ENCODE data around the gene FAM227B. TPM values are rescaled to one million over a fixed set of nuclear protein-coding genes. Genes with fewer than 3 reads are reported as not detected.
"Not testable (repeated sequence)": the region's sequence is repeated elsewhere in the genome, so short reads cannot be mapped to it uniquely, and the experiment has no call there.

The FAM227B gene
- 1 to 10 TPM; 3.0 to 3.5 TPM for total RNA-seq

GRCh38 chr15:49620658-49621368 is at the start of gene FAM227B, which contains the start of gene DTWD1:
Gene FAM227B, minus strand, starts transcription at chr15:49620818. Its CDS starts 5,647 bp downstream, at chr15:49615171.
Gene DTWD1, plus strand, starts transcription at chr15:49621048. Its CDS starts 4,120 bp downstream, at chr15:49625168.
- peaks cover 19% of the 10 kb centered on the region for H3K9me3 Mint-ChIP-seq

DNA sequence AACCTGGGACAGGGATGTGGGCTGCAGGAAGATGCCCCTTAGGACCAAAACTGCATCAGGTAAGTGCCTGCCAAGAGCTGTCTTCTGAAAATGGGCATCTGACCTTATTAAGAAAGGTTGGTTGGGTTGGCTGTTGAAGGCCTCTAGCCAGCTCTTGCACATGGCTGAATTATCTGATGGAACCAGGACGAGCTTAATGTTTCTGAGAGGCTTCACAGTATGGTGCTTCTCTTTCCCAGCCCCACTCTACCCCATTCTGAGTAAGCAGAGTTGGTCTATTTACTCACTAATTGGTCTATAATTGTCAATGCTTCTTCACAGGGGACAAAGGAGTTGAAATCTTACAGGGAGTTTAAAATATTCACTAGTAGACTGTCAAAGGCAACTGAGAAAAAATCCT is 48.7 kb upstream of the FAM227B start:
- ChIA-PET POLR2A (no interaction called here), CTCF (no interaction called here)
- H3K36me3 Mint-ChIP-seq (ENCODE audit: low read depth): no peaks in the 10 kb centered on the region
- H3K9me3 Mint-ChIP-seq: no peaks in the 10 kb centered on the region
- no peak overlapping the region for H3K4me3 Mint-ChIP-seq
- peaks cover 5% of the 10 kb centered on the region for H3K27me3 Mint-ChIP-seq
- no peaks in the 10 kb centered on the region for H3K4me1 Mint-ChIP-seq
- no peak for DNase-seq
- no peak overlapping the region for H3K27ac Mint-ChIP-seq

More at GRCh38 chr15:49620658-49621368, at the start of gene FAM227B, which contains the start of gene DTWD1:
- POLR2A ChIA-PET: interaction anchor here (0.7 kb wide), 2 partner anchors 574 to 628 kb away, joined by 3 to 4 read pairs; partner anchors contain the start of gene SECISBP2L
- Mint-ChIP-seq H3K4me1 (peaks cover 41% of the 10 kb centered on the region), H3K36me3 (ENCODE audit: low read depth) (peaks cover 12% of the 10 kb centered on the region), H3K4me3 (peak within 1 kb of the TSS; percentile 87), H3K27ac (peak within 1 kb of the TSS; percentile 92), H3K27me3 (no peaks in the 10 kb centered on the region)
- CTCF ChIA-PET: no interaction called here
- DNase-seq: peak; percentile 95

- H3K4me3 Mint-ChIP-seq; H3K4me1 Mint-ChIP-seq; DNase-seq; POLR2A ChIA-PET; H3K36me3 Mint-ChIP-seq (ENCODE audit: low read depth); H3K9me3 Mint-ChIP-seq; CTCF ChIA-PET; H3K27ac Mint-ChIP-seq: not testable (repeated sequence)
- H3K27me3 Mint-ChIP-seq: peaks cover 14% of the 10 kb centered on the region
Observed at GRCh38 chr15:49666486-49666885, 45.9 kb upstream of the FAM227B start.

DNA sequence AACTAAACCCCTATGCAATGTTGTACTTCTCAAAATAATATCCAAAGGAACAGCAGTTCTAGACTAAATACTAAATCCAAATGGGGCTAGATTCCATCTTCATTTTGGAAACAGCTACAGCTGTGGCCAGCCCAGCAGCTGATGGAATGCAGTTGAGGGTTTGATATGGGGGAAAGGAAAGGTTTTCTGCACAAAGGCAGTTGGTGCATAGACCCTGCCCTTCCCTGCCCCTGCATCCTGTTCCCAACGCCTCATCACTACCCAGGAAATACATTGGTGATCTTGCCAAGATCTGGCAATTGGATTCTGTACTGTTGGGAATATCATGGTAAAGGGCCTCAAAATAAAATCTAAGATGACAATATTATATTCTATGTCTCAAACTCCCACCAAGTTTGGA is 44.1 kb upstream of the FAM227B start:
- Mint-ChIP-seq H3K36me3 (ENCODE audit: low read depth) (no peaks in the 10 kb centered on the region), H3K4me3 (no peak overlapping the region), H3K27ac (no peak overlapping the region), H3K4me1 (no peaks in the 10 kb centered on the region), H3K9me3 (no peaks in the 10 kb centered on the region), H3K27me3 (peaks cover 13% of the 10 kb centered on the region)
- POLR2A ChIA-PET: no interaction called here
- CTCF ChIA-PET: no interaction called here
- DNase-seq: no peak

- DNase-seq: no peak
- H3K9me3 Mint-ChIP-seq: peaks cover 22% of the 10 kb centered on the region
- CTCF ChIA-PET: no interaction called here
- no peak overlapping the region for H3K4me3 Mint-ChIP-seq
- H3K27me3 Mint-ChIP-seq: peaks cover 7% of the 10 kb centered on the region
- POLR2A ChIA-PET: no interaction called here
- H3K36me3 Mint-ChIP-seq (ENCODE audit: low read depth): no peaks in the 10 kb centered on the region
- H3K27ac Mint-ChIP-seq: no peak overlapping the region
- H3K4me1 Mint-ChIP-seq: no peaks in the 10 kb centered on the region
Observed at GRCh38 chr15:49656734-49657133, 36.1 kb upstream of the FAM227B start.

- H3K9me3 Mint-ChIP-seq: peaks cover 21% of the 10 kb centered on the region
- ChIA-PET CTCF (no interaction called here), POLR2A (no interaction called here)
- DNase-seq: no peak
- no peak overlapping the region for H3K4me3 Mint-ChIP-seq
- no peak overlapping the region for H3K27ac Mint-ChIP-seq
- no peaks in the 10 kb centered on the region for H3K4me1 Mint-ChIP-seq
- peaks cover 2% of the 10 kb centered on the region for H3K36me3 Mint-ChIP-seq (ENCODE audit: low read depth)
- H3K27me3 Mint-ChIP-seq: peaks cover 3% of the 10 kb centered on the region
Observed at GRCh38 chr15:49652922-49653321, 32.3 kb upstream of the FAM227B start.

GRCh38 chr15:49650676-49651075 is 30.1 kb upstream of the FAM227B start:
- ChIA-PET CTCF (interaction anchor here (0.8 kb wide), 1 partner anchor 9 kb away, joined by 3 read pairs; no protein-coding TSS in a partner anchor), POLR2A (no interaction called here)
- H3K4me1 Mint-ChIP-seq: no peaks in the 10 kb centered on the region
- peaks cover 5% of the 10 kb centered on the region for H3K36me3 Mint-ChIP-seq (ENCODE audit: low read depth)
- H3K9me3 Mint-ChIP-seq: peaks cover 21% of the 10 kb centered on the region
- no peak for DNase-seq
- H3K27ac Mint-ChIP-seq: no peak overlapping the region
- H3K27me3 Mint-ChIP-seq: no peaks in the 10 kb centered on the region
- H3K4me3 Mint-ChIP-seq: no peak overlapping the region

DNA sequence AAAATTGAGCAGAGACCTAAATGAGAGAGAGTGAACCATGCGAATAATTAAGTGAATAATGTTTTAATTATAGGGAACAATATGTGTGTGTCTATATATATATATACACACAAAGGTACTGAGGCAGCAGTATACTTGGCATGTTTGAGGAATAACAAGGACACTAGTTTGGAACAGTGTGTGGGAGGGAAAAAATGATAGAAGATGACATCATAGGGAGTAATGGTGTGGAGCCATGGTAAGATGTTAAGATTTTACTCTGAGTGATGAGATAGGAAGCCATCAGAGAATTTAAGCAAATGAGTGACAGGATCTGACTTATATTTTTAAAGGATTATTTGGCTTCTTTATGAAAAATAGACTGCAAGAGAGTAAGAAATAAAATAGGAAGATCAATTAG is 29.4 kb upstream of the FAM227B start:
- no peak for DNase-seq
- ChIA-PET POLR2A (no interaction called here), CTCF (interaction anchor here (0.8 kb wide), 1 partner anchor 8 kb away, joined by 3 read pairs; no protein-coding TSS in a partner anchor)
- Mint-ChIP-seq H3K4me1 (no peaks in the 10 kb centered on the region), H3K27ac (no peak overlapping the region), H3K4me3 (no peak overlapping the region), H3K27me3 (no peaks in the 10 kb centered on the region), H3K9me3 (peaks cover 17% of the 10 kb centered on the region), H3K36me3 (ENCODE audit: low read depth) (peaks cover 6% of the 10 kb centered on the region)

GRCh38 chr15:49646891-49647290 is 26.3 kb upstream of the FAM227B start:
- Mint-ChIP-seq H3K27ac (no peak overlapping the region), H3K36me3 (ENCODE audit: low read depth) (peaks cover 11% of the 10 kb centered on the region), H3K4me3 (no peak overlapping the region), H3K9me3 (peaks cover under 1% of the 10 kb centered on the region), H3K4me1 (no peaks in the 10 kb centered on the region), H3K27me3 (no peaks in the 10 kb centered on the region)
- ChIA-PET POLR2A (no interaction called here), CTCF (interaction anchor here (0.7 kb wide), 1 partner anchor 30 kb away, joined by 4 read pairs; no protein-coding TSS in a partner anchor)
- DNase-seq: no peak

DNA sequence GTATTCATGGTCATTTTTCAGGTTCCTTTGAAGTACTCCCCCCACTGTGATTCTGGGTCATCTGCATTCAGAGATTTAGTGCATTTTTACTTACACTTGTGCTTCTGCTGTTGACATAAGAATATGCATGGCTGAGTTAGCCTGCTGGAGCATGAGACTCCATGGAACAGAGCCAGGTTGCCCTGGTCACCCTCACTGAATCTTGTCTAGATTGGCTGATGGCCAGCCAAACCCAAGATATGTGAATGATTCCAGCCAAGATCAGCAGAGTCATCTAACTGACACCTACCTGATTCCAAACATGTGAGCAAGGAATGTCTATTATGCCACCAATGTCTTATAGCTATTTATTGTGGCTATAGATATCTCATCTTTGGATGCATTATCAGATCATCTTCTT is 25.3 kb upstream of the FAM227B start:
- no peak for DNase-seq
- Mint-ChIP-seq H3K27ac (no peak overlapping the region), H3K9me3 (no peaks in the 10 kb centered on the region), H3K27me3 (no peaks in the 10 kb centered on the region), H3K4me1 (no peaks in the 10 kb centered on the region), H3K36me3 (ENCODE audit: low read depth) (peaks cover 11% of the 10 kb centered on the region), H3K4me3 (no peak overlapping the region)
- POLR2A ChIA-PET: no interaction called here
- CTCF ChIA-PET: interaction anchor here (0.6 to 0.7 kb wide), 2 partner anchors 64 to 437 kb away, joined by 3 read pairs; no protein-coding TSS in a partner anchor

- ChIA-PET CTCF (interaction anchor here (0.6 to 0.7 kb wide), 2 partner anchors 63 to 438 kb away, joined by 3 read pairs; no protein-coding TSS in a partner anchor), POLR2A (no interaction called here)
- H3K36me3 Mint-ChIP-seq (ENCODE audit: low read depth): peaks cover 11% of the 10 kb centered on the region
- H3K4me1 Mint-ChIP-seq: no peaks in the 10 kb centered on the region
- H3K9me3 Mint-ChIP-seq: no peaks in the 10 kb centered on the region
- no peak overlapping the region for H3K4me3 Mint-ChIP-seq
- no peaks in the 10 kb centered on the region for H3K27me3 Mint-ChIP-seq
- DNase-seq: no peak
- no peak overlapping the region for H3K27ac Mint-ChIP-seq
Observed at GRCh38 chr15:49645277-49645676, 24.7 kb upstream of the FAM227B start.

DNA sequence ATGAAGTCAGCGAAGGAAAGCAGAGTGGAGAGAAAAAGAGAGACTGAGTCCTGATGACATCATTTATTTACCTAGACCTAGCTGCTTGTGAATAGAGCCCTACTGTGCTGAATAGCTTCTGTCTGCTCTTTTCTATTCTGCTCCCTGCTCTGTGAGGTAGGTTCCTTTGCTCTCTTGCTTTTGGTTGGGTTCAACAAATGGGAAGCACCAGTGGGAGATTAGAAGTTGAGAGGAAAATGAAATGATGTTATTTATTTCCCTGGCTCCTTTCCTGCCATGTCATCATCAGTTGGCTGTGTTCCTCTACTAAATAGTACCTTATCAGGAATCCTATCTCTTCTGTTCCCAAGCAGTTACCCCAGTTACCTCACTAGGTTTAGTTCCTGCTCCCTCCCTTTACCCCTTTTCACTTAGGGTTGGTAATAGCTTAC is 23.8 kb upstream of the FAM227B start:
- Mint-ChIP-seq H3K4me1 (no peaks in the 10 kb centered on the region), H3K4me3 (no peak overlapping the region), H3K36me3 (ENCODE audit: low read depth) (peaks cover 11% of the 10 kb centered on the region), H3K9me3 (no peaks in the 10 kb centered on the region), H3K27ac (no peak overlapping the region), H3K27me3 (no peaks in the 10 kb centered on the region)
- ChIA-PET POLR2A (no interaction called here), CTCF (no interaction called here)
- DNase-seq: no peak

- no peaks in the 10 kb centered on the region for H3K9me3 Mint-ChIP-seq
- ChIA-PET POLR2A (no interaction called here), CTCF (no interaction called here)
- no peak overlapping the region for H3K4me3 Mint-ChIP-seq
- DNase-seq: no peak
- H3K27ac Mint-ChIP-seq: no peak overlapping the region
- peaks cover 7% of the 10 kb centered on the region for H3K36me3 Mint-ChIP-seq (ENCODE audit: low read depth)
- no peaks in the 10 kb centered on the region for H3K4me1 Mint-ChIP-seq
- H3K27me3 Mint-ChIP-seq: no peaks in the 10 kb centered on the region
Observed at GRCh38 chr15:49637857-49638256, 17.2 kb upstream of the FAM227B start.

DNA sequence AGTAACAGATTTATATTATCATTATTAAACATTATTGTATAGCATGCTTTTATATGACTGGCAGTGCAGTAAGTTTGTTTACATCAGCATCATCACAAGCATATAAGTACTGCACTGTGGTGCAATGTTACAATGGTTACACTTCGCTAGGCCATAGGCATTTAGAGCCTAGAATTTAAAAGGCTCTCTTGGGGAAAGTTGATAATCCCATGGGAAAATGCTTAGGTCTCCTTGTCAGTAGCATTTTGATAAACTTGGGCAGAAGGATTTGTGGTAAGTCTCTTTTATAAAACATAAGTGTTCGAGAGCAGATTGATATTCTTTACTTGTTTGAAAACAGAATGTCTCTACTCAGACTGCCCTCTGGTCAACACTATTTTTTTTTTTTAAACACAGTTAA is 7.8 kb upstream of the FAM227B start:
- Mint-ChIP-seq H3K4me3 (no peak overlapping the region), H3K36me3 (ENCODE audit: low read depth) (peaks cover 18% of the 10 kb centered on the region), H3K4me1 (peaks cover 9% of the 10 kb centered on the region), H3K27me3 (no peaks in the 10 kb centered on the region), H3K27ac (no peak overlapping the region), H3K9me3 (peaks cover 8% of the 10 kb centered on the region)
- ChIA-PET CTCF (no interaction called here), POLR2A (no interaction called here)
- no peak for DNase-seq

Measured in activated CD4-positive, alpha-beta T cell treated with anti-CD3 and anti-CD28 coated beads, Interleukin-2, amount 10 ng/mL, durations not matched to agents 7 days and 5 days (primary cell).